ENCODE measurements around the gene SBNO2. TPM values are rescaled to one million over a fixed set of nuclear protein-coding genes. Genes with fewer than 3 reads are reported as not detected.
A peak's percentile ranks its signal among the peaks of the same experiment; 100 is the strongest.

Gene SBNO2
- total and polyA plus RNA-seq, 9 of the 15 experiments (the other 6 are each of a cell fraction or from before 2014, with no cell fraction given): 0.01 to 46.2 (median 6.7) TPM

DNA sequence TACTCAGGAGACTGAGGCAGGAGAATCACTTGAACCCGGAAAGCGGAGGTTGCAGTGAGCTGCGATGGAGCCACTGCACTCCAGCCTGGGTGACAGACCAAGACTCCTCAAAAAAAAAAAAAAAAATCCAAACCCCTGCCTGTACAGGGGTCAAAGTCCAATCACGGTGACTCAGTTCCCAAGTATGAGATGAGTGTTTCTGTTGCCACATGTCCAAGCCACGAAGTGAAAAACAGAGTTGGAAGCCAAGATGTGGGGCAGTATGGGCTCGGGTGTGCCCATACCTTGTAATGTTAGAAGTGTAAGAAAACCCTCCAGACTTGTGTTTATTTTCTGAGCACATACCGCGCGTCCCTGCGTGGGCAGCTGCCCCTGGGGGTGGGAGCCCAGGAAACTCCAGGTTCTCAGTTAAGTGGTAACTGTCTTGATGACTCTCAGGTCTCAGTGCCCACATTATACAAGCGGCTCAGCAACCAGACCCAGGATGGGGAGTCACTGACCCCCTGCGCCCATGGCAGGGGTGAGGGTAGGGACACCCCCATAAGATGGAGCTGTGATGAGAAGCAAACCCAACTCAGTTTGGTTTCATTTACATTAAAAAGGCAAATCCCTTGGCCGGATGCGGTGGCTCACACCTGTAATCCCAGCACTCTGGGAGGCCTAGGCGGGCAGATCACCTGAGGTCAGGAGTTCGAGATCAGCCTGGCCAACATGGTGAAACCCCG is 71.5 kb downstream of the SBNO2 start (continued):
- TF ChIP-seq, protein P1, sequence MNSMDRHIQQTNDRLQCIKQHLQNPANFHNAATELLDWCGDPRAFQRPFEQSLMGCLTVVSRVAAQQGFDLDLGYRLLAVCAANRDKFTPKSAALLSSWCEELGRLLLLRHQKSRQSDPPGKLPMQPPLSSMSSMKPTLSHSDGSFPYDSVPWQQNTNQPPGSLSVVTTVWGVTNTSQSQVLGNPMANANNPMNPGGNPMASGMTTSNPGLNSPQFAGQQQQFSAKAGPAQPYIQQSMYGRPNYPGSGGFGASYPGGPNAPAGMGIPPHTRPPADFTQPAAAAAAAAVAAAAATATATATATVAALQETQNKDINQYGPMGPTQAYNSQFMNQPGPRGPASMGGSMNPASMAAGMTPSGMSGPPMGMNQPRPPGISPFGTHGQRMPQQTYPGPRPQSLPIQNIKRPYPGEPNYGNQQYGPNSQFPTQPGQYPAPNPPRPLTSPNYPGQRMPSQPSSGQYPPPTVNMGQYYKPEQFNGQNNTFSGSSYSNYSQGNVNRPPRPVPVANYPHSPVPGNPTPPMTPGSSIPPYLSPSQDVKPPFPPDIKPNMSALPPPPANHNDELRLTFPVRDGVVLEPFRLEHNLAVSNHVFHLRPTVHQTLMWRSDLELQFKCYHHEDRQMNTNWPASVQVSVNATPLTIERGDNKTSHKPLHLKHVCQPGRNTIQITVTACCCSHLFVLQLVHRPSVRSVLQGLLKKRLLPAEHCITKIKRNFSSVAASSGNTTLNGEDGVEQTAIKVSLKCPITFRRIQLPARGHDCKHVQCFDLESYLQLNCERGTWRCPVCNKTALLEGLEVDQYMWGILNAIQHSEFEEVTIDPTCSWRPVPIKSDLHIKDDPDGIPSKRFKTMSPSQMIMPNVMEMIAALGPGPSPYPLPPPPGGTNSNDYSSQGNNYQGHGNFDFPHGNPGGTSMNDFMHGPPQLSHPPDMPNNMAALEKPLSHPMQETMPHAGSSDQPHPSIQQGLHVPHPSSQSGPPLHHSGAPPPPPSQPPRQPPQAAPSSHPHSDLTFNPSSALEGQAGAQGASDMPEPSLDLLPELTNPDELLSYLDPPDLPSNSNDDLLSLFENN (IDR thresholded peaks at IDR 0.05; ENCODE audit: low read depth in 2 of 2, low read length in 2 of 2): no peak
- TF ChIP-seq JUND (IDR thresholded peaks at IDR 0.05; ENCODE audit: borderline replicate concordance, low read depth, low read length) (peak; percentile 57; the same call in 1 of the 2 replicates), JUND (tag; IDR thresholded peaks at IDR 0.05; ENCODE audit: borderline replicate concordance, low read depth, low read length) (no peak; the same call in 2 of the 3 replicates), ZNF384 (IDR thresholded peaks at IDR 0.05; ENCODE audit: low read depth, low read length) (peak; percentile 85), RFX7 (CRISPR knock-in tag; IDR thresholded peaks at IDR 0.05) (no peak), DPF2 (IDR thresholded peaks at IDR 0.05) (no peak), FOSL1 (tag; conservative IDR thresholded peaks at IDR 0.05) (peak; percentile 78), ADNP (tag; IDR thresholded peaks at IDR 0.05) (no peak), PHB (CRISPR knock-in tag; IDR thresholded peaks at IDR 0.05) (no peak), ZNF830 (CRISPR knock-in tag; IDR thresholded peaks at IDR 0.05) (no peak), NFXL1 (CRISPR knock-in tag; IDR thresholded peaks at IDR 0.05) (no peak), HNRNPL (IDR thresholded peaks at IDR 0.05; ENCODE audit: low read depth, low read length) (no peak), ZNF696 (CRISPR knock-in tag; conservative IDR thresholded peaks at IDR 0.05) (no peak), MTA2 (IDR thresholded peaks at IDR 0.05; ENCODE audit: low read depth) (no peak), CBX8 (IDR thresholded peaks at IDR 0.05; ENCODE audit: borderline replicate concordance, extremely low read depth, low read depth, low read length, poor library complexity, severe bottlenecking) (no peak), ZNF778 (CRISPR knock-in tag; IDR thresholded peaks at IDR 0.05) (no peak), TEAD1 (CRISPR knock-in tag; IDR thresholded peaks at IDR 0.05) (0 out of 4 replicates have a peak, but pooled peaks of 1 of the 2 experiments have one; percentile 23), HIVEP1 (CRISPR knock-in tag; IDR thresholded peaks at IDR 0.05) (no peak)
- TF ChIP-seq, protein P2, sequence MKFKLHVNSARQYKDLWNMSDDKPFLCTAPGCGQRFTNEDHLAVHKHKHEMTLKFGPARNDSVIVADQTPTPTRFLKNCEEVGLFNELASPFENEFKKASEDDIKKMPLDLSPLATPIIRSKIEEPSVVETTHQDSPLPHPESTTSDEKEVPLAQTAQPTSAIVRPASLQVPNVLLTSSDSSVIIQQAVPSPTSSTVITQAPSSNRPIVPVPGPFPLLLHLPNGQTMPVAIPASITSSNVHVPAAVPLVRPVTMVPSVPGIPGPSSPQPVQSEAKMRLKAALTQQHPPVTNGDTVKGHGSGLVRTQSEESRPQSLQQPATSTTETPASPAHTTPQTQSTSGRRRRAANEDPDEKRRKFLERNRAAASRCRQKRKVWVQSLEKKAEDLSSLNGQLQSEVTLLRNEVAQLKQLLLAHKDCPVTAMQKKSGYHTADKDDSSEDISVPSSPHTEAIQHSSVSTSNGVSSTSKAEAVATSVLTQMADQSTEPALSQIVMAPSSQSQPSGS (CRISPR knock-in tag; IDR thresholded peaks at IDR 0.05): no peak
- TF ChIP-seq, protein P3, sequence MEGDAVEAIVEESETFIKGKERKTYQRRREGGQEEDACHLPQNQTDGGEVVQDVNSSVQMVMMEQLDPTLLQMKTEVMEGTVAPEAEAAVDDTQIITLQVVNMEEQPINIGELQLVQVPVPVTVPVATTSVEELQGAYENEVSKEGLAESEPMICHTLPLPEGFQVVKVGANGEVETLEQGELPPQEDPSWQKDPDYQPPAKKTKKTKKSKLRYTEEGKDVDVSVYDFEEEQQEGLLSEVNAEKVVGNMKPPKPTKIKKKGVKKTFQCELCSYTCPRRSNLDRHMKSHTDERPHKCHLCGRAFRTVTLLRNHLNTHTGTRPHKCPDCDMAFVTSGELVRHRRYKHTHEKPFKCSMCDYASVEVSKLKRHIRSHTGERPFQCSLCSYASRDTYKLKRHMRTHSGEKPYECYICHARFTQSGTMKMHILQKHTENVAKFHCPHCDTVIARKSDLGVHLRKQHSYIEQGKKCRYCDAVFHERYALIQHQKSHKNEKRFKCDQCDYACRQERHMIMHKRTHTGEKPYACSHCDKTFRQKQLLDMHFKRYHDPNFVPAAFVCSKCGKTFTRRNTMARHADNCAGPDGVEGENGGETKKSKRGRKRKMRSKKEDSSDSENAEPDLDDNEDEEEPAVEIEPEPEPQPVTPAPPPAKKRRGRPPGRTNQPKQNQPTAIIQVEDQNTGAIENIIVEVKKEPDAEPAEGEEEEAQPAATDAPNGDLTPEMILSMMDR (IDR thresholded peaks at IDR 0.05 in 2 of 3, conservative IDR thresholded peaks at IDR 0.05 in 1 of 3; ENCODE audit: insufficient read depth in 2 of 3, low read depth in 1 of 3, low read length in 3 of 3): no peak
- TF ChIP-seq, protein P4, sequence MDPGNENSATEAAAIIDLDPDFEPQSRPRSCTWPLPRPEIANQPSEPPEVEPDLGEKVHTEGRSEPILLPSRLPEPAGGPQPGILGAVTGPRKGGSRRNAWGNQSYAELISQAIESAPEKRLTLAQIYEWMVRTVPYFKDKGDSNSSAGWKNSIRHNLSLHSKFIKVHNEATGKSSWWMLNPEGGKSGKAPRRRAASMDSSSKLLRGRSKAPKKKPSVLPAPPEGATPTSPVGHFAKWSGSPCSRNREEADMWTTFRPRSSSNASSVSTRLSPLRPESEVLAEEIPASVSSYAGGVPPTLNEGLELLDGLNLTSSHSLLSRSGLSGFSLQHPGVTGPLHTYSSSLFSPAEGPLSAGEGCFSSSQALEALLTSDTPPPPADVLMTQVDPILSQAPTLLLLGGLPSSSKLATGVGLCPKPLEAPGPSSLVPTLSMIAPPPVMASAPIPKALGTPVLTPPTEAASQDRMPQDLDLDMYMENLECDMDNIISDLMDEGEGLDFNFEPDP (CRISPR knock-in tag; IDR thresholded peaks at IDR 0.05): no peak
